GM19324 (cell line): ENCODE results near the gene IL12RB1.
A peak's percentile ranks its signal among the peaks of the same experiment; 100 is the strongest.

Experiments
- ATAC-seq: cut with Tn5 transposase; IDR thresholded peaks from one replicate; pipeline ENCODE4 v1.9.1; 2021; ENCODE audit warnings: mild to moderate bottlenecking, moderate library complexity; ENCODE audit not compliant: unreplicated experiment, low FRiP score

Gene IL12RB1

DNA sequence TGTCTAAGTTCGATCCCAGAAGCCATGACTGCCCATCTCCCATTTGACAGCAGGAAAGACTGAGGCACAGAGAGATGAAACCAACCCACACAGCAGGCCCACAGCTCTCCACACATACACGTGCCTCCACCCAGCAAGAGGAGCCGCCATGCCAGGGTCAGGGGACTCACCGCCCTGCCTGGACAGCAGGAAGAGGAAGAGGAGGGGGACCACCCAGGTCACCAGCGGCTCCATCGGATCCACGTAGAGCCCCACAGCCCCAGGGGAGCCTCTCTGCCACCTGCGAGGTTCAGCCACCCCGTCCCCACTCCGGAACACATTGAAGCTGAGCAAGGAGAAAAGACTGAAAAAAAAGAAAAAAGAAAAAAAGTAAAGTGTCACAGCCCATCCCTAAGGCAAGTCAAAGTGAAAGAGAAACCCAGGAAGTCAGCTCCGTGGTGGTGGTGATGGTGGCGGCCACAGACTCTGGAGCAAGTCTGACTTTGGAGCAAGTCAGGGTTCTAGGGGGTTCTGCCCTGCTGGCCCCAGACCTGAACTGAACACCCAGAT, at the start of gene IL12RB1:
Gene IL12RB1 (minus strand): TSS at position 345 of the 549 bp plus-strand sequence. CDS start 111 bp downstream, at position 234.
- ATAC-seq = no peak

DNA sequence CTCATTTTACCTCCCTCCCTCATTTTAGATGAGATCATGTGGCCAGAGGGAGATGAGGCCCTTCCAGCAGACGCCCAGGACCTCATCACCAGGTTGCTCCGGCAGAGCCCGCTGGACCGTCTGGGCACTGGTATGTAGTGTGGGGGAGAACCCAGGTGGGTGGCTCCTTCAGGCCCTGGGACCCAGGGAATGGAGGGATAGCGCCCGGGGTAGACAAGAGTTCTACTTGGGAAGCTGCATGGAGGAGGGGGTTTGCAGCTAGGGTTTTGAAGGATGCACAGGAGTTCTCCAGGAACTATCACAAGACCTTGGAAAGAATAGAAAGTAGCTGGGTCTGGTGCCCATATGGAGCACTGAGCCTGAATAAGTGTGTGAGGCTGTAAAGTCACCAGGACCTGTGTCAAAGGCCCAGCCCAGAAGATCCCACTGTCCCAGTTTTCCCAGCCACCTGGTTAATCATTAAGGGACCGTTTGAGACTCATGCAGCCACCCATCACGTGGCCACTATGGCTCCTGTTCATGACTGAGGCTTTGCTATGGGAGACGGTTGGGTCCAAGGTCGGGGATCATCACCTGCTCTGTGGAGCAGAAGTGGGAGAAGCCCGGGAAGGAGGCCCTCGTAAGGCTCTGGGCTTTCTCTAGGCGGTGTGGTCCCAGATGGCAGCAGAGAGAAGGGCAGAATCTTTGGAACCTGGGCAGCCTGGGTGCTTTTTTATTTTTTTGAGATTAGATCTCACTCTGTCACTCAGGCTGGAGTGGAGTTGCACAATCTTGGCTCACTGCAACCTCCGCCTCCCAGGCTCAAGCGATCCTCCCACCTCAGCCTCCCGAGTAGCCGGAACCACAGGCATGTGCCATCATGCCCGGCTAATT, 49.2 kb upstream of the IL12RB1 start:
- ATAC-seq = no peak

DNA sequence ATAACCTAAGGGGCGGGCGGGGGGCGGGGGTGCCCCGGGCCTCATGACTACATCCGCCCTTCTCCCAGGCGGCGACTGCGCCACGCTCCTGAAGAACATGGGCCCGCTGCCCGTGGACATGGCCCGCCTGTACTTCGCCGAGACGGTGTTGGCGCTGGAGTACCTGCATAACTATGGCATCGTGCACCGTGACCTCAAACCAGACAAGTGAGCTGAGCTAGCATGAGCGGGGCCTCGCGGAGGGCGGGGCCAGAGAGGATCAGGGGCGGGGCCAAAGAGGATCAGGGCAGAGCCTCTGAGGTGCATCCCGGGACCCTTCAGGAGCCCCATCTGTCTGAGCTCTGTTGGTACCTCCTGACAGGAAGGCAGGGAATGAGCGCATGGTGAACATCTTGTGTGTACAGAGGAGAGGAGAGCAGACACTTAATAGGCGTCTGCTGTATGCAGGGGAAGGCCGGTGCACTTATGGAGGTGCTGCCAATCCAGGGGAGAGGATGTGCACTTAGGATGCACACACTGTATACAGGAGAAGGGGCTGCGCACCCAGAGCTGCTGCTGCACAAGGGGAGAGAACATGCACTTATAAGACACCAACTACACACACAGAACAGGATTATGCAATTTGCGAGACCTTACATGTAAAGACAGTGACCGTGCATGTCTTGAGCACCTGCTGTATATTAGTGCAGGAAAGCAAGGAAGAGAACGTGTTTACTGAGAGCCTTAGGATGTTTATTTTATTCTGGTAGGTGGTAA, 45.3 kb upstream of the IL12RB1 start:
- ATAC-seq = no peak

DNA sequence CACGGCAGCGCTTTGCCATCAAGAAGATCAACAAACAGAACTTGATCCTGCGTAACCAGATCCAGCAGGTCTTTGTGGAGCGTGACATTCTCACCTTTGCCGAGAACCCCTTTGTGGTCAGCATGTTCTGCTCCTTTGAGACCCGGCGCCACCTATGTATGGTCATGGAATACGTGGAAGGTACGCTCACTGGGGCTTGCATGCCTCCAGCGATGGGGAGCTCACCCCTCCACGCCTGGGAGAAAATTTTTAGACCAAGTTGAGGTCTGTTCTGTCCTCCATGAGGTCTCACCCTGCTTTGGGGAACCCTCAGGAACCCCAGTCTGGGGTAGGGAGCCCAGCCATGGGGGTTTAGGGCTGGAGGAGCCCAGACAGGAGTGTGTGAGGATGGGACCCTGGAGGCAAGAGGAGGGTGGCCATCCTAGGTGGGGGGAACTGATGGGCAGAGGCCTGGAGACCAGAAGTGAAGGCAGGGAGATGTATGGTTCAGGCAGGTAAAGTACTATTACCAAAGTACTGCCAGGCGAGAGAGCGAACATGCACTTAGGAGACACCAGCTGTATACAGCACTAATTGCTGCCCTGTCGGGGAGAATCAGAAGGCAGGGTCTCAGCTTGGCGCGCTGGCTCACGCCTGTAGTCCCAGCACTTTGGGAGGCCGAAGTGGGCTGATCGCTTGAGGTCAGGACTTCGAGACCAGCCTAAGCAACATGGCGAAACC, 43.9 kb upstream of the IL12RB1 start:
- no peak for ATAC-seq

DNA sequence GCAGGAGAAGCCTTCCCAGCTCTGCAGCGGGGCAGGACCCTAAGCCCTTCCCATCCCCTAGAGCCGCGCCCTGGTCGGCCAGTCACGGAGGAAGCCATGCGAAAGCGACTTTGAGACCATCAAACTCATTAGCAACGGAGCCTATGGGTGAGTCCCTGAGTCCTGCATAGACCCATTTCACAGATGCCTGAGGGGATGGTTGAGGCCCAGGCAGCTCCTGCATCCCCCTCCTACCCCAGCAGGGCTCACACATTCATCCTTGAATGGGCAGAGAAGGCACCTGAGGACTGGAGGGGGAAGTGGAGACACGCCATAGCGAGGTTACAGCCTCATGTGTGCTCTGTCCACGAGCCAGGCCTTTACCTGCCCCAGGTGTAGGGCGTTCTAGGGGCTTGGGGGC, 42.1 kb upstream of the IL12RB1 start:
- ATAC-seq = no peak

DNA sequence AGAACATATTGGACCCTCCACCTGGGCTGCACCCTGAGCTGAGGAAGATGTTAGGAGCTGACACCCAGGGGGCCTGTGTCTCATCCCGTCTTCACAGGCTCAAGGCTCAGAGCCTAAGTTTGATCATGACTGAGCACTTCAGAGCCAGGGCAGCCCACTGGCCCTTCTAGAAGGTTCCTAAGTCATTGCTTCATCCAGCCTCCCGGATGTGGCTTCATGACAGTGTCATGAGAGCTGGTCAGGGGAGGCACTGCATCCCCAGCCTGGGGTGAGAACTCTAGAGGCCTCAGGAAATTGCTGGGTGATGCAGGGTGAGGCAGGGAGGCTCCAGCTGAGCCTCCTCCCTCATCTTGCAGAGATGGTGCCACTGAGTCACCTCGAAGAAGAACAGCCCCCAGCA, 41.3 kb upstream of the IL12RB1 start:
- no peak for ATAC-seq

DNA sequence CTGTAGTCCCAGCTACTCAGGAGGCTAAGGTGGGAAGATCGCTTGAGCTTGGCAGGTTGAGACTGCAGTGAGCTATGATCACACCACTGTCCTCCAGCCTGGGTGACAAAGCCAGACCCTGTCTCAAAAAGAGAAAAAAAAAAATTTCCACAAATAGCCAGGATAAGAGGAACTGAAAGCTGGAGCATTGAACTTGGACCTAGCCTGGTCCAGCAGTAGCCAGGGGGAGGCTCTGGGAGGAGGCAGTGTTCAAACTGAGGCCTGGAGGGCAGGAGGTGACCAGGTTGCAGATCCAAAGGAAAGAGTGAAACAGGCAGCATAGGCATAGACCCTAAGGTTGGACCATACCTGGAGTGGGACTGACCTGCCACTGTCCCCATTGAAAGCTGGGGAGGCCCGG, 39.4 kb upstream of the IL12RB1 start:
- no peak for ATAC-seq

DNA sequence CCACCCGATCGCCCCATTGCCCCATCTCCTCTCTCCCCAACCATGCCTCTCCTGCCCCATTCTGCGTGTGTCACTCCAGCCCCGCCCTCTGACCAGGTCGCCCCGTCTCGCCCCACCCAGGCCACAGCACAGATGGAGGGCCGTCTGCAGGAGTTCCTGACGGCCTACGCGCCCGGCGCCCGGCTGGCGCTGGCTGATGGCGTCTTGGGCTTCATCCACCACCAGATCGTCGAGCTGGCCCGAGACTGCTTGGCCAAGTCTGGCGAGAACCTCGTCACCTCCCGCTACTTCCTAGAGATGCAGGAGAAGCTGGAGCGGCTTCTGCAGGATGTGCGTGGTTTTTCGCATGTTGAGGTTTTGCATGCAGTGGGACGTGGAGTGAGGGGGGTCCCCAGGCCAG, 37.1 kb upstream of the IL12RB1 start:
- no peak for ATAC-seq

DNA sequence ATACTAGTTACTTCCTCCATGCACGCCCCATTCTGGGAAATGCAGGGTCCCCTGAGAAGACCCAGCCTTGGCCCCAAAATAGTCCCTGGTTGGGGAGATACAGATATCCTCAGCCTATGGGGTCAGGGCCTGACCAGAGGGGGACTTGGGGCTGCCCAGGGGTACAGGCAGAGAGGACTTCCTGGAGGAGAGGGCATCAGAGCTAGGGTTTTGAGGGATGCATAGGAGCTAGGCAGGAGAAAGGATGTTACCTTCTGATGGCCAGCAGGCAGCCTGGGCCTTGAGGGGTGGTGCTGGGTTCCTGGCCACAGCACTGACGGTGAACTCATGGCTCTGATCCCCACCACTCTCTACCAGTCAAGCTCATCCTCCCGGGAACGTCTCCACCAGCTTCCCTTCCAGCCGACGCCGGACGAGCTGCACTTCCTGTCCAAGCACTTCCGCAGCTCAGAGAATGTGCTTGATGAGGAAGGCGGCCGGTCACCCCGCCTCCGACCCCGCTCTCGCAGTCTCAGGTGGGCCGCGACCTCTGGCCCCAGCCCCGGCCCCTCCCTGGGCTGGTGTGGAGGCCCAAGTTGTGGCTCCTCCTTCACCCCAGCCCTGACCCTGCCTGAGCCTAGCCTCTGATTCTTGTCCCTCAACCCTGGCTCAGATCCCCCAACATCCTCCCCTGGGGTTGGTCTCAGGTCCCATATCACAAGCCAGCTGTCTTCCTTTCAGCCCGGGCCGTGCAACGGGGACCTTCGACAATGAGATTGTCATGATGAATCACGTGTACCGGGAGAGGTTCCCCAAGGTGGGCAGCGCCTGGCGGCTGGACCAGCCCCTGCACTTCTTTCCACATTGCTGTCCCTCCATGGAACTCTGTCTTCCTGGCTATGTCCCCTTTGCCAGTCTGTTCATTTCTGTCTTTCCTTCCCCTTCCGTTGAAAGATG, 36.4 kb upstream of the IL12RB1 start:
- ATAC-seq = no peak

DNA sequence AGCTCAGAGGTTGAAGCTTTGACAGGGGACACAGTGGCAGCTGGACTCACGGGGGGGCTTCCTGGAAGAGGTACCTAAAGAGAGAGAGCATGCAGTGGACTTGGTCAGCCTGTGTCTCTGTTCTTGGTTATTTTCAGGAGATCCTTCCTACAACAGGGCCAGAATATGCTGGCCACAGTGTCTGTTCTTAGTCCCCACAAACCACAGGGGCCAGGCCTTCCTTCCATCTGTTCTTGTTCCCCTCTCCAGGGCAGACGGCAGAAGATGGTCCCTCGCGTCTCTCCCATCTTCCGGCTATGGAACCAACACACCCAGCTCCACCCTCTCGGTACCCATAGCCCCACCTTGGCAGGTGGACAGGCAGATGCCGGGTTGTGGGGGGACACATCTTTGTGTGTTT, 35.7 kb upstream of the IL12RB1 start:
- no peak for ATAC-seq

DNA sequence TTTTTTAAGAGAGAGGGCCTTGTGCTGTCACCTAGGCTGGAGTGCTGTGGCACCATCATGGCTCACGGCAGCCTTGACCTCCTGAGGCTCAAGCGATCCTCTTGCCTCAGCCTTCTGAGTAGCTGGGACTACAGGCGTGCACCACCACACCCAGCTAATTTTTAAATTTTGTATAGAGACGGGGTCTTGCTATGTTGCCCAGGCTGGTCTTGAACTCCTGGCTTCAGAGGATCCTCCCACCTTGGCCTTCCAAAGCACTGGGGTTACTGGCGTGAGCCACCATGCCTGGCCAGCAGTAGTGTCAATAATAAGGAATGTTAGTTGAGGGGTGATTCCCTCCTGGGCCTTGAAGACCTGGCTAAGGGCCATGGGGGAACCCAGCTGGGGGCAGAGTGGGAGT, 34.4 kb upstream of the IL12RB1 start:
- ATAC-seq = no peak

DNA sequence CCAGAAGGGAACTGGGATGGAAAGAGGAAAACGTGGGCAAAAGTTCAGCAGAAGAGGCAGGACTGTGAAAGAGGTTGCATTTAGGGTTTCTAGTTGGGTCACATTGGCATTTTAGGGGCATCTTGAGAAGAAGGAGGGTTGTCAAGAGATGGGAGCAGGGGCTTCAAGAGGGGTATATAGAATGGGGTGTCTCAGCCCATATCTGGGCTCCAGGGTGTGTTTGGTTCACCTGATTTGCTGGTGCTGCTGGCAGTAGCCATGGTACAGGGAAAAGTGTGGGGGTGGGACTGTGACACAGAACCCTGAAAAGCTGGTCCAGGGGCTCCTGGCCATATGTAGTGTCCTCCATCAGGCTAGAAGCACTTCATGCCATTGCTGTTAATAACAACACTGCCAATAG, 33.4 kb upstream of the IL12RB1 start:
- ATAC-seq = no peak

DNA sequence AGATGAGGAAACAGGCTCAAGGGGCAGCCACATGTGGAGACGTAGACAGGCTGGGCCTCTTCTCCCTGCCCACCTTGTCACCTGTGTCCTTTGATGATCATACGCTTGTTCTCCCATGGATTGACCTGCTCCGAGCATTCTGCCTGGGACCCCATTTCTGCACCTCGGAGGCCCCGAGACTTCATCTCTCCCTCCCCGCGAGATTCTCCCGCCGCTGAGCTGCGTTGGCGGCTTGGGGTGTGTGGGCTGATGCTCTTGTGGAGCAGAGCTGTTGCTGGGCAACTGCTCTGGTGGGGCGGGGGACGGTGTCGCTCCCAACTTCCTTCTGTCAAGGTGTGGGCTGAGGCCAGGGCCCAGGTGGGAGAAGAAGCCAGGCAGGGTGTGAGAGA, 33.0 kb upstream of the IL12RB1 start:
- no peak for ATAC-seq

DNA sequence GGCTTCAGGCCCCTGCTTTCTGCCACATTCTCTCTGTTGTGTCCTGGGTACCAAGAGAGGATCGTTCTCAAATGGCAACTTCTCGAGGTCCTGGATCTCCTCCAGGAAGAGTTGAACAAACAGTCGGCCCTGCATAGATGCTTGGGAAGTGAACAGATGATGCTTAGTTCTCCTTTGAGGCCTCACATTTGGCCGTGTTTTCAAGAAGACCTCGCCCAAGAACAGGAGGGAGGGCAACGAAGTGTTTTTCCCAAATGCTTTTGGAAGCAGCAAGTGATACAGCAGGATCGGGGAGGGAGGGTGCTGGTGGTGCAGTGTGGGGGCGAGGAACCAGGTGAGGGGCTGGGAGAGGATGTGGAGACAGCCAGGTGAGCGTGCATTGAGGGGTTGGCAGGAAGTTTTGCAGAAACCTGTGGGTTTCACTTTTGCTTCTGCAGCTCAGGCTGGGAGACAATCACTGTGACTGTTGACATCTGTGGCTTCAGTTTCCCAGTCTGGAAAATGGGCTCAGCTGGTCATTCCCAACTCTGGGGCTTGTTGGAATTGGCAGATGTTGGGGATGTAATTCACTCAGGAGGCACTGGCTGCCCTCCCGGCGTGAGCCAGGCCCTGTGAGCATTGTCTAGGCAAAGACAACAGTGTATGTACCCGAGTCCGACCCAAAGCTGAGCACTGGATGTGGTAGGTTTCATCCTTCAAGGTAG, 32.4 kb upstream of the IL12RB1 start:
- no peak for ATAC-seq

DNA sequence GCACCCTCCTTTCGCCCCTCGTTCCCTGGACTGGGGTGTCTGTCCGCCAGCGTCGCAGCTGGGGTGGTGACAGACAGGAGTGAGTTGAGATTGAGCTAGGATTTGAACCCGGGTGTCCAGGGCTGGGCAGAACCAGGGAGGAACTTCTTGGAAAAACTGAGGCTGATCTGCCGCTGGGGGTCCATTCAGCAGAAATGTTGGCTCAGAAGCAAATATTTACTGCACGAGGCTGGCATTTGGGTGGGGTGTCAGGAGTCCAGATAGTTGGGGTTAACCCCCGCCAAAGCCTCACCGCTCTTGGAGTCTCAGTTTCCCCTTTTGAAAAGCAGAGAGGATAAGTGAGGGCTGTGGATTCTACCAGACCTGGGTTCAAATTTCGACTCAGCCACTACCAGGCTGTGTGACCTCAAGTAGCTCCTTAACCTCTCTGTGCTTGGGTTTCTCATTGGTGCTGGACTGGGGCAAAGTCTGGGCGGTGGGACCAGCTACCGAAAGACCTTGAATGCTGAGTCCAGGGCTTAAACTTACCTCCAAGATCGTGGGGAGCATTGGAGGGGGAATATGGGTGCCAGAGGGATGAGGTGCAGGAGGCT, 31.8 kb upstream of the IL12RB1 start:
- no peak for ATAC-seq

DNA sequence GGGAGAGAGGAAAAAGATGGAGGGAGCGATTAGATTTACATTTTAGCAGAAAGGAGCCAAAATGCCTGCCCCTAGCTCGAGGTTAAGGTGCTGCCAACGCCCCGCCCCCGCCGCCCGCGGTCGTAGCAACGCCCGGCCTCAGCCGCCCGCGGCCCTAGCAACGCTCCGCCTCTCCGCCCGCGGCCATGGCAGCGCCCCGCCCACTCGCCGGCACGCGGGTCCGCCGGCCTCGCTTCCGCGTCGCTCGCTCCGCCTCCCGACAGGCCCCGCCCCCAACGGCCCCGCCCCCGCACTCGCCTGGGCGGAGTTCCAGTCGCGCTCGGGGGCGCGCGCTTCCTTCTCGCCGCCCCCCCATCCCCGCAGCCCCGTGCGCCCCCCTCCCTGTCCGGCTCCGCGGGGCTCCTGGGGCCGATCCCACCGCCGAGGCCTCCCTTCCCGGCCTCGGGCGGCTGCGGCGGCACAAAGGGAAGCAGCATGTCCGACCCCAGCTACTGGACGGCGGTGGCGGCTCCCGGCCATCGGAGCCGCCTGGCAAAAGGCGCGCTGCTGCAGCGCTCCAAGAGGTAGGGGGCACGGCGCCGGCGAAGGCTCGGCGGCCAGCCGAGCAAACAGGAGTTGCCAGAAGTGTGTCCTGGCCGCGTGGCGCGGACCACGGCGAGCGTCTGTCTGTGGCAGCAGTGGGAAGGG, 31.1 kb upstream of the IL12RB1 start:
- ATAC-seq = peak; percentile 79

DNA sequence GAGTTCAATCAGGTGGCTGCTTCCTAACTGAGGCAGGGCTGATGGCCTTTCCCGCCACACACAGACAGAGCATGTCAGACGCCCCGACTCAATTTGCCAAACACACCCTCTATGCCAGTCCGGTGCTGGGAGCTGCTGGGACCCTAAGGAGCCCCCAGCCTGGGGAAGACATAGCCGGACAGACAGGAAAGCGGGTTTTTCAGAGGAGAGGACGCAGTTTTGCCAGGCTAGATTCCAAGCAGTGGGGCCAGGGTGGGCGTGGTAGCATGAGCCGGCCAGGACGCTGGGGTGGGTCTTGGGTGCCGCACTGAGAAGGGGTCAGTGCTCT, 30.6 kb upstream of the IL12RB1 start:
- ATAC-seq = no peak

DNA sequence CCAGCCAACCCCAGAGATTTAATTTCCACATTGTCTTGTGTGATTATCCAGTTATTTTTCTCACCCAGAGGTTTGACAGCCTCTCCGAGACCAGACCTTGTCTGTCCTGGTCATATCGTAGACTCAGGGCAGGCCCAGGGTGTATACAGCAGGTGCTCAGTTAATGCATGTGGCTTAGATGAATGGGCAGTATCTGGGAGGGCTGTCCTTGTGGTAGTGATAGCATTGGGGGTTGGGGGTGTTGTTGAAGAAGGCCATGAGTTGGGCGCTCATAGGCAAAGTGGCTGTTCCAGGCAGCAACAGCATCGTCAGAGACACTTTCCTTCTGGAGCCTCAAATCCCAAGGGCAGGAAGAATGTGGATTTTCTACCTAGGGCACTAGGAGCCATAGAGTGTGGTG, 27.7 kb upstream of the IL12RB1 start:
- ATAC-seq = no peak
